SK-N-SH (cell line): ENCODE data around the gene NRARP. TPM values are rescaled to one million over a fixed set of nuclear protein-coding genes. Genes with fewer than 3 reads are reported as not detected.

Experiments
- CTCF ChIA-PET: fragments of 300-600, 350-600 bp; formaldehyde crosslinking; extraction: SDS; loops from one replicate; lab custom pipeline; 2021; lab: Yijun Ruan, JAX
- POLR2A ChIA-PET: fragments of 350-600 bp; sonication (Branson Sonifier 250); formaldehyde crosslinking; extraction: SDS; loops from one replicate; lab custom pipeline; 2020; ENCODE audit warnings: antibody characterized with exemption, inconsistent platforms; lab: Yijun Ruan, JAX
- DNase-seq: peaks from one replicate; pipeline ENCODE4 v3.0.0; 2012
- H2AFZ ChIP-seq: fragments of 200-600 bp; sonication (generic); 2 replicates; pipeline ENCODE4 v1.8.1; 2016; ENCODE audit warnings: antibody characterized with exemption, mild to moderate bottlenecking, low read depth
- H3F3A ChIP-seq: fragments of 200-600 bp; sonication (generic); replicated peaks from 2 replicates; pipeline ENCODE3; 2016; ENCODE audit warnings: antibody characterized with exemption, mild to moderate bottlenecking; ENCODE audit not compliant: insufficient read depth
- H3K27ac ChIP-seq, 2 experiments: fragments of 200-500 bp in 1 of 2; fragments of 200-600 bp in 1 of 2; sonication (Bioruptor generic) in 1 of 2; sonication (generic), shearing (Covaris generic) in 1 of 2; 2 replicates each; pipeline versions ENCODE4 v1.5.1 to v1.6.1; 2014 to 2016; ENCODE audit warnings: low read depth in 2 of 2, inconsistent platforms in 1 of 2, low read length in 1 of 2, mild to moderate bottlenecking in 1 of 2, mixed read lengths in 1 of 2
- H3K27me3 ChIP-seq: fragments of 200-600 bp; sonication (generic), shearing (Covaris generic); 2 replicates; pipeline ENCODE4 v1.6.1; 2016; ENCODE audit warnings: mixed run types; ENCODE audit not compliant: insufficient read depth
- H3K36me3 ChIP-seq, 2 experiments: fragments of 200-500 bp in 1 of 2; fragments of 200-600 bp in 1 of 2; sonication (Bioruptor generic) in 1 of 2; sonication (generic) in 1 of 2; replicated peaks in 1 of 2; 2 replicates each; pipeline versions ENCODE3 to v1.5.1; 2014 to 2016; ENCODE audit warnings: low read length in 1 of 2, mild to moderate bottlenecking in 1 of 2; ENCODE audit not compliant: insufficient read depth in 2 of 2, control insufficient read depth in 1 of 2
- H3K4me1 ChIP-seq, 2 experiments: fragments of 200-500 bp in 1 of 2; fragments of 200-600 bp in 1 of 2; sonication (Bioruptor generic) in 1 of 2; sonication (generic), shearing (Covaris generic) in 1 of 2; 2 replicates each; pipeline versions ENCODE4 v1.5.1 to v1.6.1; 2014 to 2016; ENCODE audit warnings: low read depth in 1 of 2, low read length in 1 of 2, mixed run types in 1 of 2; ENCODE audit not compliant: insufficient read depth in 2 of 2, control insufficient read depth in 1 of 2
- H3K4me2 ChIP-seq: fragments of 200-600 bp; sonication (generic), shearing (Covaris generic); 2 replicates; pipeline ENCODE4 v1.6.1; 2017; ENCODE audit warnings: mixed run types
- H3K4me3 ChIP-seq, 2 experiments: fragments of 200-500 bp in 1 of 2; fragments of 200-600 bp in 1 of 2; sonication (Bioruptor generic) in 1 of 2; sonication (generic), shearing (Covaris generic) in 1 of 2; 2 replicates each; pipeline versions ENCODE4 v1.5.1 to v1.8.1; 2014 to 2016; ENCODE audit warnings: low read depth in 2 of 2, inconsistent platforms in 1 of 2, low read length in 1 of 2, mild to moderate bottlenecking in 1 of 2, mixed read lengths in 1 of 2, moderate library complexity in 1 of 2
- H3K79me2 ChIP-seq: fragments of 200-600 bp; sonication (generic); 2 replicates; pipeline ENCODE4 v1.8.1; 2017; ENCODE audit warnings: mild to moderate bottlenecking; ENCODE audit not compliant: insufficient read depth
- H3K9ac ChIP-seq: fragments of 200-600 bp; sonication (generic); 2 replicates; pipeline ENCODE4 v1.6.1; 2017; ENCODE audit warnings: mixed run types
- H3K9me2 ChIP-seq: fragments of 200-600 bp; sonication (generic); 2 replicates; pipeline ENCODE4 v1.6.1; 2017; ENCODE audit warnings: mixed run types
- H3K9me3 ChIP-seq: fragments of 200-600 bp; sonication (generic); 2 replicates; pipeline ENCODE4 v1.6.1; 2017; ENCODE audit warnings: mixed run types, mild to moderate bottlenecking, moderate library complexity
- H4K20me1 ChIP-seq: fragments of 200-600 bp; sonication (generic); 2 replicates; pipeline ENCODE4 v1.6.1; 2017; ENCODE audit warnings: mild to moderate bottlenecking, mixed run types; ENCODE audit not compliant: insufficient read depth
- ELF1 ChIP-seq: IDR thresholded peaks from 2 replicates; pipeline ENCODE4 v1.4.0; 2012
- GABPA ChIP-seq: IDR thresholded peaks from 2 replicates; pipeline ENCODE4 v1.4.0; 2012; ENCODE audit warnings: low read depth, mild to moderate bottlenecking
- MXI1 ChIP-seq: IDR thresholded peaks from 2 replicates; pipeline ENCODE4 v1.6.1; 2012; ENCODE audit warnings: mild to moderate bottlenecking, low read depth, low read length, improper control_type of control experiment
- NFIC ChIP-seq: IDR thresholded peaks from 2 replicates; pipeline ENCODE4 v1.4.0; 2012; ENCODE audit warnings: borderline replicate concordance
- RXRA ChIP-seq: IDR thresholded peaks from 2 replicates; pipeline ENCODE4 v1.4.0; 2012; ENCODE audit warnings: low read depth, mild to moderate bottlenecking, borderline replicate concordance
- YY1 ChIP-seq: IDR thresholded peaks from 2 replicates; pipeline ENCODE4 v1.4.0; 2012; ENCODE audit warnings: low read depth, mild to moderate bottlenecking
- WGBS: methylation state at CpG from one replicate; pipeline ENCODE4 v1.1.6; 2017; ENCODE audit warnings: low lambda C conversion rate; 5-methylcytosine and 5-hydroxymethylcytosine counted together
- polyA plus RNA-seq, 3 experiments: library from polyadenylated mRNA; depleted of rRNA; stranded (reverse); fragments of >200 nt; gene quantifications; 2 replicates each; pipeline ENCODE4 v1.2.3, GENCODE V29; 2012
- TF ChIP-seq, protein P1 (sequence below): IDR thresholded peaks from 2 replicates; pipeline ENCODE4 v1.4.0; 2012; ENCODE audit warnings: low read depth, borderline replicate concordance
- TF ChIP-seq, protein P2 (sequence below): IDR thresholded peaks from 2 replicates; pipeline ENCODE4; 2012
- TF ChIP-seq, protein P3 (sequence below): fragments of 150-350 bp; IDR thresholded peaks from 2 replicates; pipeline ENCODE4 v1.6.1; 2017; ENCODE audit warnings: antibody characterized with exemption, low read length, low read depth, borderline replicate concordance
- TF ChIP-seq, protein P4 (sequence below): IDR thresholded peaks from 2 replicates; pipeline ENCODE4 v1.4.0; 2012; ENCODE audit warnings: low read depth
- TF ChIP-seq, protein P5 (sequence below): IDR thresholded peaks from 2 replicates; pipeline ENCODE4 v1.4.0; 2012; ENCODE audit warnings: low read depth, borderline replicate concordance
- TF ChIP-seq, protein P6 (sequence below): fragments of 200-600 bp; sonication (generic); IDR thresholded peaks from 2 replicates; pipeline ENCODE4 v1.6.1; 2017; ENCODE audit warnings: antibody characterized with exemption, mild to moderate bottlenecking, moderate library complexity

NRARP gene
- polyA plus RNA-seq, 1 of the 3 experiments (the other 2 are of a cell fraction): 3.9 TPM

DNA sequence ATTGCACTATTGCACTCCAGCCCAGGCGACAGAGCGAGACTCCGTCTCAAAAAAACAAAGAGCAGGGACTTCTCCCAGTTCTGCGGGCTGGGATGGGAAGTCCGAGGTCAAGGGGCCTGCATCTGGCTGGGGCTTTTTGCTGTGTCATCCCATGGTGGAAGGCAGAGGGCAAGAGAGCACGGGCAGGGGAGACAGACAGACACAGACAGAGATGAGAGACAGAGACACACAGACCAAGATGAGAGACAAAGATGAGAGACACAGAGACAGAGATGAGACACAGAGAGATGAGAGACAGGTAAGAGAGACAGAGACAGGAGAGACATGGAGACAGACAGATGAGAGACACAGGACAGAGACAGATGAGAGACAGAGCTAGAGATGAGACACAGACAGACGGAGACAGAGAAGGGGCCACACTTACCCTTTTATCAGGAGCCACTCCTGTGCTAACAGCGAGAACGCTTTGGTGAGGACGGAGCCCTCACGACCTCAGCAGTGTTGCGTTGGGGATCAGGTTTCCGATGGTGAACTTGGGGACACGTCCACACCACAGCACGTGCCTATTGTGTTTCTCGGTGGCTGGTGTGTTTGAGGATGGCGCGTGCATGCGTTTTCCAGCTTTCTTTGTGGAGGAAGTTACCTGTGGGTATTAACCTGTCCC lies 33.4 kb downstream of the NRARP start:
- POLR2A ChIA-PET: no interaction called here
- H3K9me3 ChIP-seq: no peaks in the 10 kb centered on the region

DNA sequence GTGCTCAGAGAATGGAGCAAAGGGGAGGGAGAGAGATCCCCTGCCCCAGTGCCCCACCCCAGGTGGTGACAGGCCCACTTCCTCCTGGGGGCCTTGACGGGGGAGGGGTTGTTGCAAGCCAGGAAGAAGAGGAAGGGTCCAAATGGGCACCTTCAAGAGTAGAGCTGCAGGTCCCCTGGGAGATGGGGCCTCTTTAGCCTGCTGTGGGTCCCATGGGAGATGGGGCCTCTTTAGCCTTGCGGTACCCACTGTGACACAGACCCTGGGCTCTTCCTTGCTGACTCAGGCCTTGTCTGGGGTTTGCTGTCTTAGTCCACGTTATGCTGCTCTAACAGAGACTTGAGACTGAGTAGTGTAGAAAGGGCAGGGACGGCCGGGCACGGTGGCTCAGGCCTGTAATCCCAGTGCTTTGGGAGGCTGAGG lies 34.1 kb downstream of the NRARP start:
- no peak overlapping the region for H3K4me2 ChIP-seq

More for the DNA sequence above, 33.4 kb downstream of the NRARP start:
- Histone ChIP-seq H3K36me3 (peaks cover 19 to 50% of the 10 kb centered on the region in 2 experiments), H3K27ac (no peak overlapping the region), H3K4me3 (no peak overlapping the region), H2AFZ (no peak overlapping the region), H3K9ac (no peak overlapping the region), H4K20me1 (0 out of 2 replicates have a peak, but pooled peaks cover 3% of the 10 kb centered on the region), H3K79me2 (no peaks in the 10 kb centered on the region), H3K27me3 (no peaks in the 10 kb centered on the region), H3K9me2 (no peaks in the 10 kb centered on the region), H3K4me2 (no peak overlapping the region), H3K4me1 (no peaks in the 10 kb centered on the region; a peak in 1 of 4 replicates), H3F3A (peaks cover 3% of the 10 kb centered on the region)
- TF ChIP-seq, protein P1, sequence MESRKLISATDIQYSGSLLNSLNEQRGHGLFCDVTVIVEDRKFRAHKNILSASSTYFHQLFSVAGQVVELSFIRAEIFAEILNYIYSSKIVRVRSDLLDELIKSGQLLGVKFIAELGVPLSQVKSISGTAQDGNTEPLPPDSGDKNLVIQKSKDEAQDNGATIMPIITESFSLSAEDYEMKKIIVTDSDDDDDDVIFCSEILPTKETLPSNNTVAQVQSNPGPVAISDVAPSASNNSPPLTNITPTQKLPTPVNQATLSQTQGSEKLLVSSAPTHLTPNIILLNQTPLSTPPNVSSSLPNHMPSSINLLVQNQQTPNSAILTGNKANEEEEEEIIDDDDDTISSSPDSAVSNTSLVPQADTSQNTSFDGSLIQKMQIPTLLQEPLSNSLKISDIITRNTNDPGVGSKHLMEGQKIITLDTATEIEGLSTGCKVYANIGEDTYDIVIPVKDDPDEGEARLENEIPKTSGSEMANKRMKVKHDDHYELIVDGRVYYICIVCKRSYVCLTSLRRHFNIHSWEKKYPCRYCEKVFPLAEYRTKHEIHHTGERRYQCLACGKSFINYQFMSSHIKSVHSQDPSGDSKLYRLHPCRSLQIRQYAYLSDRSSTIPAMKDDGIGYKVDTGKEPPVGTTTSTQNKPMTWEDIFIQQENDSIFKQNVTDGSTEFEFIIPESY: no peak
- TF ChIP-seq MXI1: no peak
- TF ChIP-seq, protein P2, sequence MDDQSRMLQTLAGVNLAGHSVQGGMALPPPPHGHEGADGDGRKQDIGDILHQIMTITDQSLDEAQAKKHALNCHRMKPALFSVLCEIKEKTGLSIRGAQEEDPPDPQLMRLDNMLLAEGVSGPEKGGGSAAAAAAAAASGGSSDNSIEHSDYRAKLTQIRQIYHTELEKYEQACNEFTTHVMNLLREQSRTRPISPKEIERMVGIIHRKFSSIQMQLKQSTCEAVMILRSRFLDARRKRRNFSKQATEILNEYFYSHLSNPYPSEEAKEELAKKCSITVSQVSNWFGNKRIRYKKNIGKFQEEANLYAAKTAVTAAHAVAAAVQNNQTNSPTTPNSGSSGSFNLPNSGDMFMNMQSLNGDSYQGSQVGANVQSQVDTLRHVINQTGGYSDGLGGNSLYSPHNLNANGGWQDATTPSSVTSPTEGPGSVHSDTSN: no peak
- TF ChIP-seq, protein P3, sequence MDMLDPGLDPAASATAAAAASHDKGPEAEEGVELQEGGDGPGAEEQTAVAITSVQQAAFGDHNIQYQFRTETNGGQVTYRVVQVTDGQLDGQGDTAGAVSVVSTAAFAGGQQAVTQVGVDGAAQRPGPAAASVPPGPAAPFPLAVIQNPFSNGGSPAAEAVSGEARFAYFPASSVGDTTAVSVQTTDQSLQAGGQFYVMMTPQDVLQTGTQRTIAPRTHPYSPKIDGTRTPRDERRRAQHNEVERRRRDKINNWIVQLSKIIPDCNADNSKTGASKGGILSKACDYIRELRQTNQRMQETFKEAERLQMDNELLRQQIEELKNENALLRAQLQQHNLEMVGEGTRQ: no peak
- DNase-seq: no peak
- 90% methylated on average over 19 of the region's 19 CpGs for WGBS
- CTCF ChIA-PET: interaction anchor here (0.6 to 1.7 kb wide), 3 partner anchors 11 to 130 kb away, joined by 3 to 6 read pairs (median 6); no protein-coding TSS in a partner anchor

More for the DNA sequence above, 34.1 kb downstream of the NRARP start:
- ChIA-PET CTCF (interaction anchor here (1.0 to 1.5 kb wide), 3 partner anchors 12 to 31 kb away, joined by 3 to 7 read pairs (median 6); no protein-coding TSS in a partner anchor), POLR2A (interaction anchor here (1.1 kb wide), 1 partner anchor 27 kb away, joined by 3 read pairs; no protein-coding TSS in a partner anchor)
- Histone ChIP-seq H4K20me1 (no peaks in the 10 kb centered on the region), H3K4me1 (no peaks in the 10 kb centered on the region), H3K9ac (no peak overlapping the region), H3K36me3 (peaks cover 19 to 48% of the 10 kb centered on the region in 2 experiments), H3K4me3 (no peak overlapping the region), H3K9me3 (no peaks in the 10 kb centered on the region), H3K9me2 (no peaks in the 10 kb centered on the region), H3F3A (no peaks in the 10 kb centered on the region), H3K27ac (no peak overlapping the region), H3K79me2 (no peaks in the 10 kb centered on the region), H3K27me3 (no peaks in the 10 kb centered on the region), H2AFZ (no peak overlapping the region)
- DNase-seq: no peak
- 96% methylated on average over 6 of the region's 6 CpGs for WGBS
- TF ChIP-seq YY1 (no peak), RXRA (no peak), ELF1 (no peak), NFIC (no peak), GABPA (no peak)
- TF ChIP-seq, protein P3: no peak
- TF ChIP-seq, protein P4, sequence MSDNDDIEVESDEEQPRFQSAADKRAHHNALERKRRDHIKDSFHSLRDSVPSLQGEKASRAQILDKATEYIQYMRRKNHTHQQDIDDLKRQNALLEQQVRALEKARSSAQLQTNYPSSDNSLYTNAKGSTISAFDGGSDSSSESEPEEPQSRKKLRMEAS: no peak
- TF ChIP-seq, protein P5, sequence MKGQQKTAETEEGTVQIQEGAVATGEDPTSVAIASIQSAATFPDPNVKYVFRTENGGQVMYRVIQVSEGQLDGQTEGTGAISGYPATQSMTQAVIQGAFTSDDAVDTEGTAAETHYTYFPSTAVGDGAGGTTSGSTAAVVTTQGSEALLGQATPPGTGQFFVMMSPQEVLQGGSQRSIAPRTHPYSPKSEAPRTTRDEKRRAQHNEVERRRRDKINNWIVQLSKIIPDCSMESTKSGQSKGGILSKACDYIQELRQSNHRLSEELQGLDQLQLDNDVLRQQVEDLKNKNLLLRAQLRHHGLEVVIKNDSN: no peak
- TF ChIP-seq, protein P6, sequence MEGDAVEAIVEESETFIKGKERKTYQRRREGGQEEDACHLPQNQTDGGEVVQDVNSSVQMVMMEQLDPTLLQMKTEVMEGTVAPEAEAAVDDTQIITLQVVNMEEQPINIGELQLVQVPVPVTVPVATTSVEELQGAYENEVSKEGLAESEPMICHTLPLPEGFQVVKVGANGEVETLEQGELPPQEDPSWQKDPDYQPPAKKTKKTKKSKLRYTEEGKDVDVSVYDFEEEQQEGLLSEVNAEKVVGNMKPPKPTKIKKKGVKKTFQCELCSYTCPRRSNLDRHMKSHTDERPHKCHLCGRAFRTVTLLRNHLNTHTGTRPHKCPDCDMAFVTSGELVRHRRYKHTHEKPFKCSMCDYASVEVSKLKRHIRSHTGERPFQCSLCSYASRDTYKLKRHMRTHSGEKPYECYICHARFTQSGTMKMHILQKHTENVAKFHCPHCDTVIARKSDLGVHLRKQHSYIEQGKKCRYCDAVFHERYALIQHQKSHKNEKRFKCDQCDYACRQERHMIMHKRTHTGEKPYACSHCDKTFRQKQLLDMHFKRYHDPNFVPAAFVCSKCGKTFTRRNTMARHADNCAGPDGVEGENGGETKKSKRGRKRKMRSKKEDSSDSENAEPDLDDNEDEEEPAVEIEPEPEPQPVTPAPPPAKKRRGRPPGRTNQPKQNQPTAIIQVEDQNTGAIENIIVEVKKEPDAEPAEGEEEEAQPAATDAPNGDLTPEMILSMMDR: no peak
